Lower lobe of right lung (tissue), 2 donors: Measurements from ENCODE around the gene DZANK1. TPM values are rescaled to one million over a fixed set of nuclear protein-coding genes. Genes with fewer than 3 reads are reported as not detected.
"Not testable (repeated sequence)": the region's sequence is repeated elsewhere in the genome, so short reads cannot be mapped to it uniquely, and the experiment has no call there.

Experiments used
- ATAC-seq, 2 donors: fragments of 200-7000 bp; cut with Tn5 transposase; one replicate each; pipeline ENCODE4 v1.9.1; 2020 to 2022; ENCODE audit warnings: mild to moderate bottlenecking in 2 of 2, moderate library complexity in 2 of 2
- DNase-seq: peaks from one replicate; pipeline ENCODE4 v3.0.0-alpha.2; 2020
- H3K27ac ChIP-seq: fragments of 200-600 bp; one replicate; pipeline ENCODE4 v1.8.0; 2022
- H3K27me3 ChIP-seq: fragments of 200-600 bp; one replicate; pipeline ENCODE4 v1.8.0; 2022; ENCODE audit warnings: low read depth
- H3K36me3 ChIP-seq: fragments of 200-600 bp; one replicate; pipeline ENCODE4 v1.8.0; 2022; ENCODE audit warnings: mild to moderate bottlenecking
- H3K4me1 ChIP-seq: fragments of 200-600 bp; one replicate; pipeline ENCODE4 v1.8.0; 2022
- H3K4me3 ChIP-seq: fragments of 200-600 bp; one replicate; pipeline ENCODE4 v1.8.0; 2022; ENCODE audit warnings: mild to moderate bottlenecking
- H3K9me3 ChIP-seq: fragments of 200-600 bp; one replicate; pipeline ENCODE4 v1.8.0; 2022
- intact Hi-C: fragments of 100-400 bp; cut with DNase I; formaldehyde crosslinking; loops from one replicate; pipeline ENCODE4 v1.11.0; 2022
- total RNA-seq: library from RNA; stranded (reverse); fragmentation: NEBNext Ultra II Directional; extraction: Animal tissue kit (Norgen Biotek cat#: 25700); gene quantifications from one replicate; pipeline ENCODE4 v1.2.1, GENCODE V29; 2021
- TF ChIP-seq, protein P1 (sequence below): fragments of 200-600 bp; IDR thresholded peaks from one replicate; pipeline ENCODE4 v1.8.0; 2022; ENCODE audit warnings: antibody characterized with exemption, mild to moderate bottlenecking
- donor health status: DM: no; HTN: yes; CAD: no; lungs with severe emphysema.

Gene DZANK1
- total RNA-seq, 1 donor from 2014 or later, result 3.4 TPM

DNA sequence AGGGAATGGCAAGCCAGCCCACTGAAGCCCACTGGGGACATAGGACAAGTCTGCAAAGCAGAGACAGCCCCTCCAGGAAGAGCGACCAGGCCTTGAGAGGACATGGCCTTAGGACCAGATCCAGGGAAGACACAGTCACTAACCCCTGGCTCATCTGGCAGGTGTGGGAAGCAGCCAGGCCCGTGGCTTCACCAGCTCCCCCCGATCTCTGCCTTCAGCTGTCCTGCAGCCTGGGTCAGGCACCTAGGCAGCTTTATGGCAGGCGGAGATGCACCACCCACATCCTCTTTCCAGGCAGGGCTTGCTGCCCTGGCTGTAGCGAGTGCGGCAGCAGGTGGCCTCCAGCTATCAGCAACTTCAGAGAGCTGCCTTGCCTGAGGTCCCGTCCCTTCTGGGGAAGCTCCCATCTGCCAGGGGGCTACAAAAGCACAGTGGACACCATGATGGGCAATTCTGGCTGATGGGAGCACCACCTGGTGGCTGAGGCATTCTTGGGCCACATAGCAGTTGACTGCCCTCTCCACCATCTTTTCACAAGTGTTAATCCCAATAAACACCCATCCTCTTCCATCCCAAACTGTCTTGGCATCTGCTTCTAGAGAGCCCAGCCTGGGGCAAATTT, 85.8 kb downstream of the DZANK1 start:
- no peak overlapping the region for H3K27ac ChIP-seq
- ATAC-seq (no peak), DNase-seq (no peak)
- TF ChIP-seq, protein P1, sequence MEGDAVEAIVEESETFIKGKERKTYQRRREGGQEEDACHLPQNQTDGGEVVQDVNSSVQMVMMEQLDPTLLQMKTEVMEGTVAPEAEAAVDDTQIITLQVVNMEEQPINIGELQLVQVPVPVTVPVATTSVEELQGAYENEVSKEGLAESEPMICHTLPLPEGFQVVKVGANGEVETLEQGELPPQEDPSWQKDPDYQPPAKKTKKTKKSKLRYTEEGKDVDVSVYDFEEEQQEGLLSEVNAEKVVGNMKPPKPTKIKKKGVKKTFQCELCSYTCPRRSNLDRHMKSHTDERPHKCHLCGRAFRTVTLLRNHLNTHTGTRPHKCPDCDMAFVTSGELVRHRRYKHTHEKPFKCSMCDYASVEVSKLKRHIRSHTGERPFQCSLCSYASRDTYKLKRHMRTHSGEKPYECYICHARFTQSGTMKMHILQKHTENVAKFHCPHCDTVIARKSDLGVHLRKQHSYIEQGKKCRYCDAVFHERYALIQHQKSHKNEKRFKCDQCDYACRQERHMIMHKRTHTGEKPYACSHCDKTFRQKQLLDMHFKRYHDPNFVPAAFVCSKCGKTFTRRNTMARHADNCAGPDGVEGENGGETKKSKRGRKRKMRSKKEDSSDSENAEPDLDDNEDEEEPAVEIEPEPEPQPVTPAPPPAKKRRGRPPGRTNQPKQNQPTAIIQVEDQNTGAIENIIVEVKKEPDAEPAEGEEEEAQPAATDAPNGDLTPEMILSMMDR, result no peak
- H3K27me3 ChIP-seq, result no peaks in the 10 kb centered on the region
- intact Hi-C loops, result no loop called here
- H3K36me3 ChIP-seq, result no peaks in the 10 kb centered on the region
- H3K4me1 ChIP-seq, result no peaks in the 10 kb centered on the region
- H3K4me3 ChIP-seq, result no peak overlapping the region
- no peaks in the 10 kb centered on the region for H3K9me3 ChIP-seq

DNA sequence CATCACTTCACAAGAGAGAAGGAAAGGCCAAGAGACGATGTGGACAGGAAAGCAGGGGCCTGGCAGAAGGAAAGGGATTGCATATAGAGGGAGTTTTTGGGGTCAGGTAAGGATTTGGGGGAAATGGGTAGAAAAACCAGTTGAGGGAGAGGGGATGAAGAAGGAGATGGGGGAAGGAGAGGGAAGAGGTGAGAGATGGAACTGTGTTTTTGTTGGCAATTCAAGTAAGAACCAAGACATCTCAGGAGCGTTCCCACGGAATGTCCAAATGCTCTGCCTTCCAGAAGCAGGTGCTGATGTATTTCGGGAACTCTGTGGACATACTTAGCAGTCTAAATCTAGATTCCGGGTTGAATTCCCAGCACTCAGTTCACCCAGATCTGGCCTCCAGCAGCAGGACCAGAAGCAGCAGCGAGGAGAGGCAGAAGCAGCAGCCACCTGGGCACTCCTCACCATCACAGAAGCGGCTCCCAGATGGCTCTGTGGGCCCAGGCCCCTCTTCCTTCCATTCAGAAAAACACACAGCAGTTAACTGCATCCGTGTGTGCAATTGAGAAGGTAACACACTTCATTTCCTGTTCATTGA, 88.8 kb downstream of the DZANK1 start:
- intact Hi-C loops, result no loop called here
- Histone ChIP-seq H3K9me3 (no peaks in the 10 kb centered on the region), H3K36me3 (no peaks in the 10 kb centered on the region), H3K27me3 (no peaks in the 10 kb centered on the region), H3K4me3 (no peak overlapping the region), H3K27ac (no peak overlapping the region), H3K4me1 (no peaks in the 10 kb centered on the region)
- DNase-seq (no peak), ATAC-seq (no peak)
- TF ChIP-seq, protein P1, result no peak

DNA sequence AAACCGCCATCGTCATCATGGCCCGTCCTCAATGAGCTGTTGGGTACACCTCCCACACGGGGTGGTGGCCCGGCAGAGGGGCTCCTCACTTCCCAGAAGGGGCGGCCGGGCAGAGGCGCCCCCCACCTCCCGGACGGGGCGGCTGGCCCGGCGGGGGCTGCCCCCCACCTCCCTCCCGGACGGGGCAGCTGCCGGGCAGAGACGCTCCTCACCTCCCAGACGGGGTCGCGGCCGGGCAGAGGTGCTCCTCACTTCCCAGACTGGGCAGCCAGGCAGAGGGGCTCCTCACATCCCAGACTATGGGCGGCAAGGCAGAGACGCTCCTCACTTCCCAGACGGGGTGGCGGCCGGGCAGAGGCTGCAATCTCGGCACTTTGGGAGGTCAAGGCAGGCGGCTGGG, 91.3 kb downstream of the DZANK1 start:
- H3K27me3 ChIP-seq, intact Hi-C loops, ATAC-seq: not testable (repeated sequence)

DNA sequence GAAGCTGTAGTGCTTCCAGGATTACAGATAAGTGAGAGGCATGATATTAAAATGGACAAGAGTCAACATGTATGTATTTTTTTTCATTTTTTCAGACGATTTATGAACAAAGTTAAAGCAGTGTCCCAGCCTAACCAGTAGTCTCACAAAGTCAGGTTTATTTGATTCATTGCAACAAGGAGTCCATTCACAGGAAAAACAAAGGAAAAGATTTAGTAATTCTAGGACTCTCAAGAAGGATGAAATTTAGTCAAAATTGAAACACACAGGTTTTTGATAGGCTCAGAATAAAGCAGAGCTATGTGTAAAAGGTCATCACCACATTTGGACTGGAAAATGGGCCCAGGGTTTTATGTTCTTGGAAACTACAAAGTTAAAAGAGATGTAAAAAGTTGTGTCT, 94.5 kb downstream of the DZANK1 start:
- Histone ChIP-seq H3K36me3 (no peaks in the 10 kb centered on the region), H3K27ac (no peak overlapping the region), H3K27me3 (no peaks in the 10 kb centered on the region), H3K9me3 (no peaks in the 10 kb centered on the region), H3K4me3 (no peak overlapping the region), H3K4me1 (no peaks in the 10 kb centered on the region)
- no peak for DNase-seq
- ATAC-seq, result no peak
- intact Hi-C loops, result no loop called here
- TF ChIP-seq, protein P1, result no peak

More for the DNA sequence above, 91.3 kb downstream of the DZANK1 start:
- H3K4me3 ChIP-seq, H3K27ac ChIP-seq, DNase-seq, H3K36me3 ChIP-seq, H3K9me3 ChIP-seq, H3K4me1 ChIP-seq: not testable (repeated sequence)

DNA sequence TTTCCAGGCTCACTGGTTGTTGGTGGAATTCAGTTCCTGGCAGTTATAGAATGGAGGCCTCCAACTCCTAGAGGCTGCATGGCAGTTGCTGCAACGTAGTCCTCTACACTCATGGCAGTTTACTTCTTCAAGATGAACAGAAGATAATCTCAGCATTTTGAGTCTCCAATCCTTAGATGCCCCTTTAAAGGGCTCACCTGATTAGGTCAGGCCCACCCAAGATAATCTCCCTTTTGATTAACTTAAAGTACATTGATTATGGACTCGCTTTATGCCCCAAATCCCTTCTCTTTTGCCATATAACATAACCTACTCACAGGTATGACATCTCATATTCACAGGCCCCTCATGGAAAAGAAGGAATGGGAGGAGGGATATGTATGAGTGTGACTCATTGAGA, 102.1 kb downstream of the DZANK1 start:
- H3K27me3 ChIP-seq, result no peaks in the 10 kb centered on the region
- DNase-seq, result no peak
- no peak overlapping the region for H3K4me3 ChIP-seq
- H3K27ac ChIP-seq, result no peak overlapping the region
- no peaks in the 10 kb centered on the region for H3K9me3 ChIP-seq
- no peaks in the 10 kb centered on the region for H3K36me3 ChIP-seq
- no peak for ATAC-seq
- TF ChIP-seq, protein P1, result no peak
- no peaks in the 10 kb centered on the region for H3K4me1 ChIP-seq
- intact Hi-C loops, result no loop called here

DNA sequence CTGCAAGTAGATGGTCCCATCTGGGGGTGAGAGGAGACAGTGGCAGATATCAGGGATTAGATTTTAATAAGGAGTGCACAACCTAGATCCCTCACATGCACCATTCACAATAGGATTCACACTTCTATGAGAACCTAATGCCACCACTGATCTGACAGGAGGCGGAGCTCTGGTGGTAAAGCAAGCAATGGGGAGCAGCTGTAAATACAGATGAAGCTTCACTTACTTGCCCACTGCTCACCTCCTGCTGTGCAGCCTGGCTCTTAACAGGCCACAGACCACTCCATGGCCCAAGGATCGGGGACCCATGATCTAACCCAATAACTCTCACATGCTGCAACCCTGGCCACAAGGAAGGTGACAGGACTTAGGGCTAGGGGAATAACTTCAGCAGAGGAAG, 103.1 kb downstream of the DZANK1 start:
- H3K4me3 ChIP-seq, result no peak overlapping the region

More for the DNA sequence above, 103.1 kb downstream of the DZANK1 start:
- no peak overlapping the region for H3K27ac ChIP-seq
- no peak for DNase-seq
- no peaks in the 10 kb centered on the region for H3K27me3 ChIP-seq
- no peak for ATAC-seq
- TF ChIP-seq, protein P1, result no peak
- intact Hi-C loops, result no loop called here
- H3K36me3 ChIP-seq, result no peaks in the 10 kb centered on the region
- H3K9me3 ChIP-seq, result no peaks in the 10 kb centered on the region
- H3K4me1 ChIP-seq, result no peaks in the 10 kb centered on the region
